Measurements from ENCODE around the gene HEPN1. TPM values are rescaled to one million over a fixed set of nuclear protein-coding genes. Genes with fewer than 3 reads are reported as not detected.

The HEPN1 gene
- total and polyA plus RNA-seq, 3 donors from 2014 or later = not detected

DNA sequence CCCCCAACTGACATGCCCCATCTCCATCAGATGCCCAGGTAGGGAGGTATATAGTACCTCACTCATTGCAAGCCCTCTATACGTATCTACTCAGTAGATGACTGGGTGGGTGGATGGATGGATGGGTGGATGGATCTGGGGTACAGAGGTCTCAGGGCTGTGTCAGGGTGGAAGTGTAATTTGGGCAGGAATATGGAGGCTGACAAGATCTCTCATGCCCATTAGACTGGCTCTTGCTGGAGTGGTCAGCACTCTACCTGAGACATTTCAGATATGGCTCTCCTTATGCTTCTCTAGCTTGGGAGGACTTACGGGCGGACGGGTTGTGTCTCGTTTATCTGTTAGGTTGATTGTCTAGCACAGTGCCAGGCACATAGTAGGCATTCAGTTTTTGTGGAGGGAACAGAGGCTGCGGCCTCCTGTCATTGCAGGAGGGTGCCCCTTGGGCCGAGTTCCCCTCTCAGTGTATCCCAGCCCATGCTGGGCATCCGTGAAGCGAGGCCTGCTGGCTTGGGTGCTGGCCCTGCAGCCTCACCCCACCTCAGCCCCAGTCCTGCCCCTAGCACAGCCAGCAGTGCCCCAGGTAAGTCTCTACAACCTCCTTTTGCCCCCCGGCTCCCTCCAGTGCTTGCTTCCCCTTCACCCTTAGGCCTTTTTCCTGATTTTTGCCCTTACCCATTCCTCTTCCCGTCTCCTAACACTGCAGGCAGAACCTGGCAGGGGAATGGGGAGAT, 40.1 kb upstream of the HEPN1 start:
- Histone ChIP-seq H3K36me3 (ENCODE audit: low read depth, missing control alignments) (no peaks in the 10 kb centered on the region), H3K4me1 (peaks cover 12% of the 10 kb centered on the region), H3K27me3 (no peaks in the 10 kb centered on the region), H3K27ac (no peak overlapping the region), H3K4me3 (no peak overlapping the region), H3K9me3 (no peaks in the 10 kb centered on the region)
- intact Hi-C loops (cut with DNase I; ENCODE audit: low total_unique reads) = no loop called here
- TF ChIP-seq POLR2A (IDR thresholded peaks at IDR 0.05) = no peak
- TF ChIP-seq, protein P1, sequence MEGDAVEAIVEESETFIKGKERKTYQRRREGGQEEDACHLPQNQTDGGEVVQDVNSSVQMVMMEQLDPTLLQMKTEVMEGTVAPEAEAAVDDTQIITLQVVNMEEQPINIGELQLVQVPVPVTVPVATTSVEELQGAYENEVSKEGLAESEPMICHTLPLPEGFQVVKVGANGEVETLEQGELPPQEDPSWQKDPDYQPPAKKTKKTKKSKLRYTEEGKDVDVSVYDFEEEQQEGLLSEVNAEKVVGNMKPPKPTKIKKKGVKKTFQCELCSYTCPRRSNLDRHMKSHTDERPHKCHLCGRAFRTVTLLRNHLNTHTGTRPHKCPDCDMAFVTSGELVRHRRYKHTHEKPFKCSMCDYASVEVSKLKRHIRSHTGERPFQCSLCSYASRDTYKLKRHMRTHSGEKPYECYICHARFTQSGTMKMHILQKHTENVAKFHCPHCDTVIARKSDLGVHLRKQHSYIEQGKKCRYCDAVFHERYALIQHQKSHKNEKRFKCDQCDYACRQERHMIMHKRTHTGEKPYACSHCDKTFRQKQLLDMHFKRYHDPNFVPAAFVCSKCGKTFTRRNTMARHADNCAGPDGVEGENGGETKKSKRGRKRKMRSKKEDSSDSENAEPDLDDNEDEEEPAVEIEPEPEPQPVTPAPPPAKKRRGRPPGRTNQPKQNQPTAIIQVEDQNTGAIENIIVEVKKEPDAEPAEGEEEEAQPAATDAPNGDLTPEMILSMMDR (IDR thresholded peaks at IDR 0.05) = no peak
- no peak for DNase-seq
- 89 to 94% methylated on average over 11 of the region's 11 CpGs for WGBS, 2 donors

DNA sequence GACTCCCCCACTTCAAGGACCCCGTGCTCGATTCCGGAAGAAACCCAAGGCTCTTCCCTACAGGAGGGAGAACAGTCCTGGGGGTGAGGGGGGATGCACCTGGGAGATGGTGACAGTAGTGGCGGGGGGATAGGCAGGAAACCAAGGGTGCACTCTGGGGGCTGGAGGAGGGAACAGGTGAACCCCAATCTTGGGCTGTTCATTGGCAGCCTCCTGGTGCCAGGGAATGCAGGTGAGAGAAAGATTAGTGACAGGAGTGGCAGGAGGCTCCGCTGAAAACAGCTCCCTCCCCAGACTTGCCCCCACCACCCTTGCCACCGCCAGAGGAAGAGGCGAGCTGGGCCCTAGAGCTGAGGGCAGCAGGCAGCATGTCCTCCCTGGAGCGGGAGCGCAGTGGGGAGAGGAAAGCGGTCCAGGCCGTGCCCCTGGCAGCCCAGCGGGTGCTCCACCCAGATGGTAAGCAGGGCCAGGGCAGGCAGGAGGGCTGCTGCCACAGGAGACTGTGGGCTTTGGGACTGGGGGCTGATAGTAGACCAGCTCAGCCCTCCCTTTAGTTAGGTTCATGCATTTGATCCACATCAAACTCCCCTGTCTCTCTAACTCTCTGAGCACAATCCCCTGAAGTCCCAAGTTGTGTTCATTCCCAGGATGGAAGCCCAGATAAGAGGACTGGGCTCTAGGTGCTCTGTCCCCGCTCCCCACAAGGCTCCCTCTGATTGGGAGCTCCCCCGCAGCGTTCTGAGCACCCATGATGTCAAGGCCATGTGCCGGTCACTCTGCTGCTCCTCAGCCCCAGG, 39.4 kb upstream of the HEPN1 start:
- intact Hi-C loops (cut with DNase I; ENCODE audit: low total_unique reads) = no loop called here
- H3K9me3 ChIP-seq = no peaks in the 10 kb centered on the region
- H3K27ac ChIP-seq = peak overlapping the region in 1 of 2 donors; percentile 10
- H3K36me3 ChIP-seq (ENCODE audit: low read depth, missing control alignments) = no peaks in the 10 kb centered on the region
- DNase-seq = no peak
- no peaks in the 10 kb centered on the region for H3K27me3 ChIP-seq
- no peak overlapping the region for H3K4me3 ChIP-seq
- TF ChIP-seq POLR2A (IDR thresholded peaks at IDR 0.05) = no peak
- TF ChIP-seq, protein P1 (IDR thresholded peaks at IDR 0.05) = no peak
- whole genome bisulfite sequencing, 2 donors = 87 to 90% methylated on average over 9 to 16 of the region's 16 CpGs
- H3K4me1 ChIP-seq = peaks cover 14% of the 10 kb centered on the region

DNA sequence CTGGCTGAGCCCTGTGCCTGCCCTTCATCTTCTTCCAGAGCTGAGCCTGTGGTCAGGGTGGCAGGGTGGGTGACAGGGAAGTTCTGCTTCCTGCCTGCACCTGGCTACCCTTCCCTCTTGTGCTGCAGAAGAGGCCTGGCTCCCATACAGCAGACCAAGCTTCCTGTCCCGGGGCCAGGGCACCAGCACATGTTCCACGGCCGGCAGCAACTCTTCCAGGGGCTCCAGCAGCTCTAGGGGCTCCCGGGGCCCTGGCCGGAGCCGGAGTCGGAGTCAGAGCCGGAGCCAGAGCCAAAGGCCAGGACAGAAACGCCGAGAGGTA, 38.8 kb upstream of the HEPN1 start:
- Histone ChIP-seq H3K27me3 (no peaks in the 10 kb centered on the region), H3K9me3 (no peaks in the 10 kb centered on the region), H3K27ac (peak overlapping the region in 1 of 2 donors; percentile 10), H3K36me3 (ENCODE audit: low read depth, missing control alignments) (no peaks in the 10 kb centered on the region), H3K4me1 (peaks cover 20% of the 10 kb centered on the region), H3K4me3 (no peak overlapping the region)
- TF ChIP-seq POLR2A (IDR thresholded peaks at IDR 0.05) = no peak
- TF ChIP-seq, protein P1 (IDR thresholded peaks at IDR 0.05) = no peak
- no peak for DNase-seq
- 63 to 67% methylated on average over 10 of the region's 10 CpGs for WGBS, 2 donors
- intact Hi-C loops (cut with DNase I; ENCODE audit: low total_unique reads) = no loop called here

DNA sequence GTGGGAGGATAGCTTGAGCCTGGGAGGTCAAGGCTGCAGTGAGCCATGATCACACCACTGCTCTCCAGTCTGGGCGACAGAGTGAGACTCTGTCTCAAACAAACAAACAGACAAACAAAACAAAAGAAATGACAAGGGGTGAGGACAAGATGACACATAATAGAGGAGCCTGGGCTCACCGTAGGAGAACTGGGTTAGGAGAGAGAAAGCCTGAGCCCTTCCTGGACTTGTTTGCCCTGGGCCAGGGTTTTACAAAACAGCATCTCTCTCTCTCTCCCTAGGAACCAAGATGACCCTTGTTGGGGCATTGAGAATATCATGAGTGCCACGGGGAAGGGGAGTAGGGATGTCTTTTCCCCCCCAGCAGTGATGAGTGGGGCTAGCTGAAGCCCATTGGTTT, 38.1 kb upstream of the HEPN1 start:
- no peaks in the 10 kb centered on the region for H3K9me3 ChIP-seq
- no peak for TF ChIP-seq POLR2A (IDR thresholded peaks at IDR 0.05)
- TF ChIP-seq, protein P1 (IDR thresholded peaks at IDR 0.05) = no peak
- H3K36me3 ChIP-seq (ENCODE audit: low read depth, missing control alignments) = no peaks in the 10 kb centered on the region
- H3K4me3 ChIP-seq = no peak overlapping the region
- no peak overlapping the region for H3K27ac ChIP-seq
- peaks cover 21% of the 10 kb centered on the region for H3K4me1 ChIP-seq
- DNase-seq = no peak
- WGBS, 2 donors = 81 to 85% methylated on average over 3 of the region's 3 CpGs
- intact Hi-C loops (cut with DNase I; ENCODE audit: low total_unique reads) = no loop called here
- no peaks in the 10 kb centered on the region for H3K27me3 ChIP-seq
